Memory B cell (primary cell): ENCODE results near the gene PEX10.
"Not testable (repeated sequence)": the region's sequence is repeated elsewhere in the genome, so short reads cannot be mapped to it uniquely, and the experiment has no call there.

ENCODE experiments used
- ATAC-seq: fragments of 150-1000 bp; cut with Tn5 transposase; 2 replicates; pipeline ENCODE4 v1.10.0; 2021; ENCODE audit warnings: low read depth, mild to moderate bottlenecking, moderate library complexity
- DNase-seq, 2 donors: peaks; one replicate each; pipeline ENCODE4 v3.0.0; 2022; ENCODE audit warnings: low spot score in 2 of 2
- H3K27ac Mint-ChIP-seq: one replicate; pipeline ENCODE4 v1.8.0; 2022; ENCODE audit warnings: mild to moderate bottlenecking, moderate library complexity, mixed read lengths
- H3K27me3 Mint-ChIP-seq: one replicate; pipeline ENCODE4 v1.8.0; 2022; ENCODE audit warnings: mixed read lengths
- H3K36me3 Mint-ChIP-seq: one replicate; pipeline ENCODE4 v1.8.0; 2022; ENCODE audit warnings: mild to moderate bottlenecking, mixed read lengths
- H3K4me1 Mint-ChIP-seq: one replicate; pipeline ENCODE4 v1.8.0; 2022; ENCODE audit warnings: mixed read lengths
- H3K4me3 Mint-ChIP-seq: one replicate; pipeline ENCODE4 v1.8.0; 2022; ENCODE audit warnings: mild to moderate bottlenecking, moderate library complexity, mixed read lengths
- H3K9me3 Mint-ChIP-seq: one replicate; pipeline ENCODE4 v1.8.0; 2022; ENCODE audit warnings: mixed read lengths

The PEX10 gene

GRCh38 chr1:2447276-2448097 lies 35.1 kb upstream of the PEX10 start:
- Mint-ChIP-seq H3K9me3 (no peaks in the 10 kb centered on the region), H3K36me3 (no peaks in the 10 kb centered on the region), H3K4me1 (peaks cover 2% of the 10 kb centered on the region), H3K27ac (no peak overlapping the region), H3K4me3 (no peak overlapping the region), H3K27me3 (peaks cover 7% of the 10 kb centered on the region)
- DNase-seq (no peak), ATAC-seq (no peak)

DNA sequence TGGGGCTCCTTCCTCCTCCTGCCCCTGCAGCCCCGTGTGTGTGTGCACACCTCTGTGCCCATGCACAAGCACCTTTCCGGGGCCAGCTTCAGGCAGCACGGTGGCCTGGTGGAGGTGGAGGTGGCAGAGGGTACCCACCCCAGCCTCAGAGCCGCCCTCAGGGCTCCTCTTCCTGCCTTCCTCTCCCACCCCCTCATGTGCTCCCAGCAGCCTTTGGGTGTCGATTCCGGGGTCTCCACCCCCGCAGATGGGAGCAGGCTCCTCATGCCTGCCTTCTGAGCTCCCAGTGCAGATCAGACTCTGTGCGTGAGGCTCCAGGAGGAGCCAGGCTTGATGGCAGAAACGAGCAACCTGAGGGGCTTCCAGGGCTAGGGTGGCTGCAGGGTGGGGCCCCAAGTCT lies 34.5 kb upstream of the PEX10 start:
- no peaks in the 10 kb centered on the region for H3K9me3 Mint-ChIP-seq
- H3K36me3 Mint-ChIP-seq: no peaks in the 10 kb centered on the region
- peaks cover 2% of the 10 kb centered on the region for H3K4me1 Mint-ChIP-seq
- H3K27me3 Mint-ChIP-seq: peaks cover 5% of the 10 kb centered on the region
- no peak overlapping the region for H3K4me3 Mint-ChIP-seq
- DNase-seq: no peak
- ATAC-seq: no peak
- H3K27ac Mint-ChIP-seq: no peak overlapping the region

GRCh38 chr1:2446394-2446793 lies 34.0 kb upstream of the PEX10 start:
- no peak overlapping the region for H3K4me3 Mint-ChIP-seq
- no peaks in the 10 kb centered on the region for H3K36me3 Mint-ChIP-seq
- DNase-seq: no peak
- H3K27me3 Mint-ChIP-seq: peaks cover 6% of the 10 kb centered on the region
- no peak overlapping the region for H3K27ac Mint-ChIP-seq
- no peaks in the 10 kb centered on the region for H3K9me3 Mint-ChIP-seq
- no peak for ATAC-seq
- H3K4me1 Mint-ChIP-seq: peaks cover 2% of the 10 kb centered on the region

DNA sequence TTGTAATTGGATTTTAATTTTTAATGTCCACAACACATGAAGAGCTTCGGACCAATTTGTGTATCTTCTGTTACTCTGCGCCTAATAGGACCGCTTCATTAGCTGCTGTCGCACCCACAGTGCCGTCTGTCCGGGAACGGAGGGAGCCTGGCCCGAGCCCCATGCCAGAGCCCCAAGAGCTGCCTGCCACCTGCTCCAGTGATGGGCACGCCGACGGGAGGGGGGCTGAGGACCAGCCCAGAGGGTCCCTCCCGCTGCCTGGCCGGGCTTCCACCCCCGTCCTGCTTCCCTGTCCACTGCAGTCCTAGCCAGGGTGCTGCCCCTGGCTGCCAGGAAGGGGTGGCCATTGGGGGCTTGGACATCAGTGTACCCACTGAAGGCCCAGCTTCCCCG lies 33.5 kb upstream of the PEX10 start:
- H3K9me3 Mint-ChIP-seq: no peaks in the 10 kb centered on the region
- no peak for DNase-seq
- H3K36me3 Mint-ChIP-seq: no peaks in the 10 kb centered on the region
- peaks cover 7% of the 10 kb centered on the region for H3K27me3 Mint-ChIP-seq
- peaks cover 2% of the 10 kb centered on the region for H3K4me1 Mint-ChIP-seq
- no peak overlapping the region for H3K27ac Mint-ChIP-seq
- H3K4me3 Mint-ChIP-seq: no peak overlapping the region
- ATAC-seq: no peak

GRCh38 chr1:2445162-2445822 lies 32.9 kb upstream of the PEX10 start:
- Mint-ChIP-seq H3K4me3 (no peak overlapping the region), H3K27me3 (peaks cover 7% of the 10 kb centered on the region), H3K4me1 (peaks cover 2% of the 10 kb centered on the region), H3K27ac (no peak overlapping the region), H3K9me3 (no peaks in the 10 kb centered on the region), H3K36me3 (no peaks in the 10 kb centered on the region)
- DNase-seq (no peak), ATAC-seq (no peak)

DNA sequence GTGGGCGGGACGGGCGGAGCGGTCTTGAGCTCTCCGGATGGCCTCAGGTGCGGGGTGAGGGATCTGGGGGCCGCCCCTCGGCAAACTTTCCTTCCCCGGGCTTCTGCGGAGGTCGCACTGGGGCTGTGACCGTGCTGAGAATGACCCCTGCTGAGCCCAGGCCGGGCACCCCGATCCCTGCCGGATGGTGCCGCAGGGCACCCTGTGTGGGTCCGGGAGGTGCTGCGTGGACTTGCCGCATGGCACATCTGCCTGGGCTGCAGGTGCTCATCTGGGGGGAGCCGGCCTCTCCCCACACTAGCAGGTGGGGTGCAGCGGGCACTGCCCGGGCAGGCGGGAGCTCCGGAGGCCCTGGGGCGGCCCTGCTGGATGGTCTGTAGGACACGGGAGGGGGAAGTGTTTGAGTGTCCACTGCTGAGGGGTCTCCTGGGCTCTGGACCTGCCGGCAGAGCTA lies 31.8 kb upstream of the PEX10 start:
- peaks cover 7% of the 10 kb centered on the region for H3K27me3 Mint-ChIP-seq
- H3K4me3 Mint-ChIP-seq: no peak overlapping the region
- peaks cover 4% of the 10 kb centered on the region for H3K36me3 Mint-ChIP-seq
- H3K27ac Mint-ChIP-seq: no peak overlapping the region
- DNase-seq (no peak), ATAC-seq (no peak)
- H3K9me3 Mint-ChIP-seq: no peaks in the 10 kb centered on the region
- H3K4me1 Mint-ChIP-seq: peaks cover 2% of the 10 kb centered on the region

DNA sequence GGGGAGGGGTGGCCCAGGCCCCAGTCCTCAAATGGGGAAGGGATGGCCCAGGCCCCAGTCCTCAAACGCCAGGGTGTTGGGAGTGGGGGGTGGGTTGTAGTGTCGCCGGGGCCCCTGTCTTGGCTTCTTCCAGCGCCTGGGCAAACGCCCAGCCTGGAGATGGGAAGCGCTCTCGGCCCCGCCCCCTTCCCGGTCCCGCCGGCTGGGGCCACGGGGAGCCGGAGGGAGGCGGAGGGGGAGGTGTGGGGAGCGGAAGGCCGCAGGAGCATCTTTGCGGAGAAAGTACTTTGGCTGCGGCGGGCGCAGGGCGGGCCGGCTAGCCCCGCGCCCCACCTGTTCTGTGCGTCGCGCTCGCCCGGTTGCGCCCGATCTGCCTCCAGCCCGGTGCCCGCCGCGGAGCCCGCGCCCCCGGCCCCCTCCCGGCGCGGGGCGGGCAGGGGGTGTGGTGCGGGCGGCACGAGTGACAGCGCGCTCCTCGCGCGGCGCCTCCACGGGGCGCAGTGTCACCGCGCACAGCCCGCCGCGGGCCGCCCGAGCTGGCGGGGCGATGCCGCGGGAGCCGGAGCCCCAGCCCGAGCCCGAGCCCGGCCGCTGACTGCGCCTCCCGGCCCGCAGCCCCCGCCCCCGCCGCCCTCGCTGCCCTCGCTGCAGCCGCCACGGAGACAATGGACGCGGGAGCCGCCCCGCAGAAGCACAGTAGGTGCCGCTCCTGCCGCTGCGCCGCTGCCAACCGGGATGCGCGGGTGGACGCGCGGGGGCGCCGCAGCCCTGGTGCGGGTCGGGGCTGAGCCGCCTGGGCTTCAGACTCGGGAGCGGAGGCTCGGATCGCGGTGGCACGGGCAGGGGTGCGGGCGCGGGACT lies 31.1 kb upstream of the PEX10 start:
- Mint-ChIP-seq H3K4me1 (peaks cover 2% of the 10 kb centered on the region), H3K9me3 (no peaks in the 10 kb centered on the region), H3K4me3 (no peak overlapping the region), H3K27me3 (peaks cover 8% of the 10 kb centered on the region), H3K36me3 (peaks cover 4% of the 10 kb centered on the region), H3K27ac (no peak overlapping the region)
- DNase-seq (no peak), ATAC-seq (peak; percentile 48)

DNA sequence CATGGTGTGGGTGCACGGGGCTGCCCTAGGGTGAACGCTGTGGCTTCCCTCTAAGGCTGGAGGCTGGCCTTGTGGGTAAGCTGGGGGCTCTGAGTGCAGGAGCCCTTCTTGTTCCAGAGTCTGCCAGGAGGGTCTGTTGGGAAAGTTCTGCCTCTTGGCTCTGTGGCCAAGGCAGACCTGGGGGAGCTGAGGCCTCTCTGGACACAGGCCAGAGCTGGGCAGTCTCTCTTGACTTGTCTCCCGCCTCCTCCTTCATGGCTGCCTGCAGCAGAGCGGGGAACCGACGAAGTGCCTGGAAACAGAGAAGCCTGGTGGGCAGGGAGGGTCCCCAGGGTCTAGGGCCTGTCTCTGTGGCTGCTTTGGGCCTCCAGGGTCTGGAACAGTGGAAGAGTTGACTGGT lies 30.3 kb upstream of the PEX10 start:
- H3K4me3 Mint-ChIP-seq: no peak overlapping the region
- H3K27me3 Mint-ChIP-seq: peaks cover 10% of the 10 kb centered on the region
- no peak overlapping the region for H3K27ac Mint-ChIP-seq

GRCh38 chr1:2441746-2442145 lies 29.4 kb upstream of the PEX10 start:
- no peak for DNase-seq
- Mint-ChIP-seq H3K9me3 (no peaks in the 10 kb centered on the region), H3K4me3 (no peak overlapping the region), H3K27me3 (peaks cover 14% of the 10 kb centered on the region), H3K27ac (no peak overlapping the region), H3K36me3 (peaks cover 4% of the 10 kb centered on the region), H3K4me1 (peaks cover 6% of the 10 kb centered on the region)
- no peak for ATAC-seq

More for the DNA sequence above, 30.3 kb upstream of the PEX10 start:
- ATAC-seq (no peak), DNase-seq (no peak)
- no peaks in the 10 kb centered on the region for H3K9me3 Mint-ChIP-seq
- H3K36me3 Mint-ChIP-seq: peaks cover 4% of the 10 kb centered on the region
- H3K4me1 Mint-ChIP-seq: peaks cover 2% of the 10 kb centered on the region

- H3K9me3 Mint-ChIP-seq, DNase-seq, H3K4me1 Mint-ChIP-seq, ATAC-seq, H3K36me3 Mint-ChIP-seq, H3K27ac Mint-ChIP-seq, H3K4me3 Mint-ChIP-seq: not testable (repeated sequence)
- H3K27me3 Mint-ChIP-seq: peaks cover 14% of the 10 kb centered on the region
Observed at GRCh38 chr1:2440346-2440745, 28.0 kb upstream of the PEX10 start.

GRCh38 chr1:2439369-2439768 lies 27.0 kb upstream of the PEX10 start:
- H3K4me3 Mint-ChIP-seq: no peak overlapping the region
- DNase-seq (no peak), ATAC-seq (no peak)
- peaks cover 4% of the 10 kb centered on the region for H3K4me1 Mint-ChIP-seq
- no peak overlapping the region for H3K27ac Mint-ChIP-seq
- no peaks in the 10 kb centered on the region for H3K9me3 Mint-ChIP-seq
- peaks cover 9% of the 10 kb centered on the region for H3K27me3 Mint-ChIP-seq
- peaks cover 4% of the 10 kb centered on the region for H3K36me3 Mint-ChIP-seq

DNA sequence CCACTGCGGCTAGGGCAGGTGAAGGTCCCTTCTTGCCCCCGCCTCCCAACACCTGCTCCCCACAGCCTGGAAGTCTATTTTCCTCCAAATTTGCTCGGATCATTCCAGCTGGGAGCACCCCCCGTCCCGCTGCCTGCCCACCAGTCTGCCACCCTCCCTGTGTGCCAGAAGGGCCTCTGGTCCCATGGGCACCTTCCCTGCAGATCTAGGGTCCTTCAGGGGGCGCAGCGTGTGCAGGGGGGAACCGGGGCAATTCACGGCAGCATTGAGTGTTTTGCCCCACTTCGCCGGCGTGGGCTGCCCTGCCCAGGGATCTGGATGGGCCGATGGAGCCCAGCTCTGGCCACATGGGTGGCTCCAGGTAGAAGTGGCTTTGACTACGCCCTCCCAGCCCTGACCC lies 26.3 kb upstream of the PEX10 start:
- H3K36me3 Mint-ChIP-seq: peaks cover 4% of the 10 kb centered on the region
- H3K4me3 Mint-ChIP-seq: no peak overlapping the region
- H3K27me3 Mint-ChIP-seq: peaks cover 9% of the 10 kb centered on the region
- peaks cover 4% of the 10 kb centered on the region for H3K4me1 Mint-ChIP-seq
- H3K27ac Mint-ChIP-seq: no peak overlapping the region
- no peaks in the 10 kb centered on the region for H3K9me3 Mint-ChIP-seq
- ATAC-seq (no peak), DNase-seq (no peak)

DNA sequence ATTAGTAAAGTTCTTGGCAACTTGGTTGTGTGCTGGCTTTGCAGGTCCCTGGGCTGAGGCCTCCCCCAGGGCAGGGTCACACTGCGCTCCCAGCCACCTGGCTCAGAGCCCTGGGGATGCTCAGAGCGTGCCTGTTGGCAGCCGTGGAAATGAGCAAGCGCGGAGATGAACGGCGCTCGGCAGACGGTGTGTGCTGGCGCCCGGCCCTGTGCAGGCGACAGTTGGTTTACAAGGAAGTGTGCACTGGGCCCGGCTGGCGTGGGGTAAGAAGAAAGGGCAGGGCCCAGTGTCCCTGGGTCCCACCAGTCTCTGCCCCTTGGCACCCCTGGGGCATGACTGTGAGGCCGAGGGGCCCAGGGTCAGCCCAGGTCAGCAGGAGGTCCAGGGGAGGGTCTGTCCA lies 25.7 kb upstream of the PEX10 start:
- no peak for DNase-seq
- Mint-ChIP-seq H3K27ac (no peak overlapping the region), H3K4me1 (peaks cover 4% of the 10 kb centered on the region), H3K36me3 (peaks cover 4% of the 10 kb centered on the region), H3K9me3 (no peaks in the 10 kb centered on the region), H3K27me3 (peaks cover 9% of the 10 kb centered on the region), H3K4me3 (no peak overlapping the region)
- ATAC-seq: no peak

DNA sequence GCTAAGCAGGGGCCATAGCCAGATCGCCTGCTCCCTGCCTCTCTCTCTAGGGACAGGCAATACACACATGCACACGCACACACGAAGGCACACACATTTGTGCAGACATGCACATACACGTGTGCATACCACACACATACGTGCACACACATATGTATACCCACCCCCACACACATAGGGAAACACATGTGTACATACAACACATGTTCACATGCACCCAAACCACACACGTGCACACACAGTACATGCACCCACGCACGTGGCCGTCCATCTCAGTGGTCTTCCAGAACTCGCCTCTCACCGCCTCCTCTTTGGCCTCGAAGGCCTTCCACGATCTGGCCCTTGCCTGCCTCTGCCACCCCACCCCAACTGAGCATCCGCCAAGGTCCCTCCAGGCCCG lies 25.3 kb upstream of the PEX10 start:
- Mint-ChIP-seq H3K9me3 (no peaks in the 10 kb centered on the region), H3K36me3 (peaks cover 4% of the 10 kb centered on the region), H3K27me3 (peaks cover 9% of the 10 kb centered on the region), H3K4me1 (peaks cover 4% of the 10 kb centered on the region), H3K27ac (no peak overlapping the region), H3K4me3 (no peak overlapping the region)
- DNase-seq (no peak), ATAC-seq (no peak)
